Fibroblast of skin of right biceps (primary cell): ENCODE results near the gene CFAP20.
"Not testable (repeated sequence)": the region's sequence is repeated elsewhere in the genome, so short reads cannot be mapped to it uniquely, and the experiment has no call there.

ENCODE experiments used
- DNase-seq: peaks from one replicate; pipeline ENCODE4 v3.0.0-alpha.2; 2013

The CFAP20 gene

GRCh38 chr16:58095575-58095960 is 33.6 kb downstream of the CFAP20 start:
- DNase-seq, result not testable (repeated sequence)

GRCh38 chr16:58094791-58095574 is 34.2 kb downstream of the CFAP20 start:
- no peak for DNase-seq

- no peak for DNase-seq
Observed at GRCh38 chr16:58094026-58094425, 35.2 kb downstream of the CFAP20 start.

GRCh38 chr16:58090396-58090795 is 38.8 kb downstream of the CFAP20 start:
- DNase-seq, result not testable (repeated sequence)

DNA sequence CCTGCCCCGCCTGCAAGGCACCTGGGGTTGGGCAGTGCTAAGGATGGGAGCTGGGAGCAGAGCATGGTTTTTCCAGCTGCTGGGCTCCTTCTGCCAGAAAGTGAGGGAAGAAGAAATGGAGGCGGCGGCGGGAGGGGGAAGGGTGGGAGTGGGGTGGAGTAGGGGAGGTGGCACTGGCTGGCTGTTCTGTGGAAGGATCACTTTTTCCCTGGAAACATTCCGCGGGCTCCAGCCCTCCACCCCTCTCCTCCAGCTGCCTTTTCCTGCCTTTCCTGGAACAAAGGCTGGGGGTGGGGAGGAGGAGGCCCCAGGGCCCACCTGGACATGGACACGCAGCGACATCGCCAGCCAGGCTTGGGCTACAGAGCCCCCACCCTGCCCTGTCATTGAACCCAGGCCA is 41.1 kb downstream of the CFAP20 start:
- DNase-seq, result no peak

DNA sequence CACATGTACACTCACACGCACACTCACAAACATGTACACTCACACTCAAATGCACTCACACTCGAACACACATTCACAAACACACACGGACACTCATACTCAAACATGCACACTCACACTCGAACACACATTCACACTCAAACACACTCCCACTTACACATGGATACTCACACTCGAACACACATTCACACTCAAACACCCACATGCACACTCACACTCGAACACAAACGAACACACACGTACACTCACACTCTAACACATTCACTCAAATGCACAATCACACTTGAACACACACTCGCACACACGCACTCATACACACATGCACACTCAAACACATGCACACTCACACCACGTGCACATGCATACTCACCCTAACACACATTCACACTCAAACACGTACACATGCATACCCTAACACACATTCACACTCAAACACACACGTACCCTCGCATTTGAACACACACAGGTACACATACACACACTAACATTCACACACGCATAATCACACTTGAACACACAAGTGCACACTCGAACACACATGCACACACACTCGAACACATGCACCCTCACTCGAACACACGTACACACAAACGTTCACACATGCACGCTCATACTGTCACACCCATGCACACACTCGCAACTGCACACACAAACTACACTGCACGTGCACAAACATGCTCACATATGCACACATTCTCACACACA is 41.8 kb downstream of the CFAP20 start:
- no peak for DNase-seq

- DNase-seq, result no peak
Observed at GRCh38 chr16:58086381-58087208, 42.6 kb downstream of the CFAP20 start.

GRCh38 chr16:58085584-58086251 is 43.5 kb downstream of the CFAP20 start:
- no peak for DNase-seq

DNA sequence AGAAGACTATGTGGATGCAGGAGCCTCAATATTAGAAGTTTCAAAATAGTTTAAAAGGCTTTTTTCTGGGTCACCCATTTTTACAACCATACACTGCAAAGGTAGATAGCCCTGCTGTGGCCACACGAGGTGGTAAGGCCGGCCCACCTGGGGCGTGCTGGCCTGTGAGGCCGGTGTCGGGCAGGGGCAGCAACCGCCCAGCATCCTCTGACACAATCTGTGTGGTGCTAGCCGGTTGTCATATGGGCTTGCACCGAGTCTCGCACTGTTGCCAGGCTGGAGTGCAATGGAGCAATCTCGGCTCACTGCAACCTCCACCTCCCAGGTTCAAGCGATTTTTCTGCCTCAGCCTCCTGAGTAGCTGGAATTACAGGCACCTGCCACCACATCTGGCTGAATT is 44.0 kb downstream of the CFAP20 start:
- no peak for DNase-seq

GRCh38 chr16:58084635-58085034 is 44.5 kb downstream of the CFAP20 start:
- DNase-seq, result no peak

DNA sequence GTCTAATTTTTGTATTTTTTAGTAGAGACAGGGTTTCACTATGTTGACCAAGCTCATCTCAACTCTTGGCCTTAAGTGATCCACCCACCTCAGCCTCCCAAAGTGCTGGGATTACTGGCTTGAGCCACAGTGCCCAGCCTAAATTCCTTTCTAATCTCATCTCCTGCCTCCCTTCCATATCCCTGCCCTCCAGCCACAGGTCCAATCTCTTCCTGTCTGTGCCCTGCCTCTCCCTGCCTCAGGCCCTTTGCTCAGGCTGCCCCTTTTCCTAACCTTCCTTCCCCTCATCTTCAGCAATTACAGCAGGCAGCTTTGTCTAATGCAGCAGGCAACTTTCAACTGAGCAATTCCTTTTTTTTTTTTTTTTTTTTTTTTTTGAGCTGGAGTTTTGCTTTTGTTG is 46.8 kb downstream of the CFAP20 start:
- DNase-seq, result no peak

- DNase-seq, result not testable (repeated sequence)
Observed at GRCh38 chr16:58080657-58081056, 48.5 kb downstream of the CFAP20 start.

GRCh38 chr16:58077796-58078195 is 51.4 kb downstream of the CFAP20 start:
- DNase-seq, result no peak

GRCh38 chr16:58076514-58076913 is 52.7 kb downstream of the CFAP20 start:
- no peak for DNase-seq

DNA sequence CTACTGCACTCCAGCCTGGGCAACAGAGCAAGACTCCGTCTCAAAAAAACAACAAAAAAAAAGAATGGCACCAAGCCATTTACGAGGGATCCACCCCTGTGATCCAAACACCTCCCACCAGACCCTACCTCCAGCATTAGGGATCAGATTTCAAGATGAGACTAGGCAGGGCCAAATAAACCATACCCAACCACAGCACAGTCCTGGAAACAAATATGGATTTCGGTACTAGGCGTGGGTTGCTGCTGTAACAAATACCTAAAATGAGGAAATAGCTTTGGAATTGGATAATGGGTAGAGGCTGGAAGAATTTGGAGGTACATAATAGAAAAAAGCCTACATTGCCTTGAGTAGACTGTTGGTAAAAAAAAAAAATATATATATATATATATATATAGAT is 54.5 kb downstream of the CFAP20 start:
- DNase-seq, result no peak

DNA sequence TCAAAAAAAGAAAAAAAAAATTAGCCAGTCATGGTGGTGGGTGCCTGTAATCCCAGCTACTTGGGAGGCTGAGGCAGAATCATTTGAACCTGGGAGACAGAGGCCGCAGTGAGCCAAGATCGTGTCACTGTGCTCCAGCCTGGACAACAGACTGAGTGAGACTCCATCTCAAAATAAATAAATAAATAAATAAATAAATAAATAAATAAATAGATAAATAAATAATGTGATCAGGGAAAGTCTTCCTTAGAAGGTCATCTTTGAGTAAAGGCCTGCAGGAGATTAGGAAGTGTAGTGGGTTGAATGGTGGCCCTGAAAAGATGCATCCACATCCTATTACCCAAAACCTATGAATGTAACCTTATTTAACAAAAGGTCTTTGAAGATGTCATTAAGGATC is 56.1 kb downstream of the CFAP20 start:
- not testable (repeated sequence) for DNase-seq

DNA sequence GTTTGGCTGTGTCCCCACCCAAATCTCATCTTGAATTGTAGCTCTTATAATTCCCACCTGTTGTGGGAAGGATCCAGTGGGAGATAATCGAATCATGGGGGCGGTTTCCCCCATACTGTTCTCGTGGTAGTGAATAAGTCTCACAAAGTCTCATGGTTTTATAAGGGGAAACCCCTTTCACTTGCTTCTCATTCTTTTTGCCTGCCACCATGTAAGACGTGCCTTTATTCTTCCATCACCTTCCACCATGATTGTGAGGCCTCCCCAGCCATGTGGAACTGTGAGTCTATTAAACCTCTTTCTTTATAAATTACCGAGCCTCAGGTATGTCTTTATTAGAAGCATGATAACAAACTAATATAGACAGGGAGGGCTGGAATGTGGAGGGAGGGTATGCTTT is 57.0 kb downstream of the CFAP20 start:
- DNase-seq, result not testable (repeated sequence)

DNA sequence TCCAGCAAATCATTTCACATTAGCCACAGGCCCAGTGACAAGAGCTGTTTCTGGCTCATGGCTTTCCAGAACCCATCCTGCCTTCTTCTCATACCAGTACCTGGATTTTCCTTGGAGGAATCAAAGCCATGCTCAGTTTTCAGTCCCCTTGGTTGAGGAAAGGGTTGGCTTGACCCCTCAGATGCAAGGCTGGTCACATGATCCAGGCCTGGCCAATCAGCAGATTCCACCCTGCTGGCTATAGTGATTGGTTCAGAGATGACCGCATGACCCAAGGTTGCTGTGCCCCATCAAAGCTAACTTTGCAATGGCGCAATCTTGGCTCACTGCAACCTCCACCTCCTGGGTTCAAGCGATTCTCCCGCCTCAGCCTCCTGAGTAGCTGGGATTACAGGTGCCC is 58.6 kb downstream of the CFAP20 start:
- DNase-seq, result no peak
